IMR-90 (cell line): ENCODE data around the gene TOMM6. TPM values are rescaled to one million over a fixed set of nuclear protein-coding genes. Genes with fewer than 3 reads are reported as not detected.

ENCODE experiments used
- ATAC-seq: fragments of 200-7000 bp; cut with Tn5 transposase; 2 replicates; pipeline ENCODE4 v1.9.1; 2020; ENCODE audit warnings: low read depth, mild to moderate bottlenecking, moderate library complexity
- BruUV-seq: library from RNA; stranded (reverse); fragments of 400-500 nt; replicated peaks from 2 replicates; lab custom pipeline; 2021; lab: Mats Ljungman, UMichigan
- CTCF ChIA-PET: fragments of 300-600 bp; formaldehyde crosslinking; extraction: SDS; loops from one replicate; lab custom pipeline; 2021; ENCODE audit warnings: antibody characterized with exemption; lab: Yijun Ruan, JAX
- POLR2A ChIA-PET: fragments of 300-600 bp; sonication (Branson Sonifier 250); formaldehyde crosslinking; loops from one replicate; lab custom pipeline; 2022; ENCODE audit warnings: antibody characterized with exemption; ENCODE audit not compliant: unreplicated experiment; lab: Charles Lee
- DNase-seq: peaks from one replicate; pipeline ENCODE4 v3.0.0; 2013
- H2AFZ ChIP-seq: replicated peaks from 2 replicates; pipeline ENCODE3; 2013; ENCODE audit warnings: low read length, mild to moderate bottlenecking; ENCODE audit not compliant: poor library complexity
- H2AK5ac ChIP-seq: 2 replicates; pipeline ENCODE4 v1.6.1; 2013; ENCODE audit warnings: low read depth, low read length, inconsistent platforms
- H2AK9ac ChIP-seq: replicated peaks from 2 replicates; pipeline ENCODE3; 2013; ENCODE audit warnings: mild to moderate bottlenecking, low read depth, low read length, moderate library complexity; ENCODE audit not compliant: poor library complexity
- H2BK120ac ChIP-seq: 2 replicates; pipeline ENCODE4 v1.6.1; 2013; ENCODE audit warnings: low read depth, low read length, inconsistent platforms
- H2BK15ac ChIP-seq: 3 replicates; pipeline ENCODE4 v1.6.1; 2013; ENCODE audit warnings: low read depth, low read length, inconsistent platforms
- H2BK20ac ChIP-seq: 2 replicates; pipeline ENCODE4 v1.6.1; 2013; ENCODE audit warnings: low read depth, mild to moderate bottlenecking, inconsistent platforms, low read length, moderate library complexity
- H2BK5ac ChIP-seq: 2 replicates; pipeline ENCODE4 v1.6.1; 2013; ENCODE audit warnings: mild to moderate bottlenecking, low read depth, low read length, inconsistent platforms; ENCODE audit not compliant: poor library complexity, severe bottlenecking
- H3K14ac ChIP-seq: replicated peaks from 2 replicates; pipeline ENCODE4 v1.6.1; 2013; ENCODE audit warnings: low read depth, low read length, inconsistent platforms
- H3K18ac ChIP-seq: 2 replicates; pipeline ENCODE4 v1.6.1; 2013; ENCODE audit warnings: low read depth, low read length, control low read depth
- H3K23ac ChIP-seq: 2 replicates; pipeline ENCODE4 v1.6.1; 2013; ENCODE audit warnings: low read depth, low read length, inconsistent platforms
- H3K27ac ChIP-seq: 2 replicates; pipeline ENCODE4 v1.5.1; 2013; ENCODE audit warnings: mild to moderate bottlenecking, control low read depth, low read length; ENCODE audit not compliant: insufficient read depth
- H3K27me3 ChIP-seq: 2 replicates; pipeline ENCODE4 v1.6.1; 2013; ENCODE audit warnings: low read length; ENCODE audit not compliant: control insufficient read depth, insufficient read depth
- H3K36me3 ChIP-seq: 2 replicates; pipeline ENCODE4 v1.6.1; 2013; ENCODE audit warnings: low read length, mixed read lengths; ENCODE audit not compliant: control insufficient read depth, insufficient read depth
- H3K4ac ChIP-seq: 2 replicates; pipeline ENCODE4 v1.6.1; 2013; ENCODE audit warnings: low read depth, low read length, inconsistent platforms
- H3K4me1 ChIP-seq: 2 replicates; pipeline ENCODE4 v1.6.1; 2013; ENCODE audit warnings: low read length, mixed read lengths; ENCODE audit not compliant: control insufficient read depth, insufficient read depth
- H3K4me2 ChIP-seq: 2 replicates; pipeline ENCODE4 v1.6.1; 2013; ENCODE audit warnings: low read depth, mild to moderate bottlenecking, control low read depth, low read length, moderate library complexity
- H3K4me3 ChIP-seq: 2 replicates; pipeline ENCODE4 v1.5.1; 2013; ENCODE audit warnings: low read depth, mild to moderate bottlenecking, control low read depth, low read length, moderate library complexity; ENCODE audit not compliant: insufficient read depth
- H3K56ac ChIP-seq: 2 replicates; pipeline ENCODE4 v1.6.1; 2013; ENCODE audit warnings: low read length, inconsistent platforms; ENCODE audit not compliant: insufficient read depth; ENCODE audit errors: extremely low read depth
- H3K79me1 ChIP-seq, 2 experiments: 2 replicates each; pipeline ENCODE4 v1.6.1; 2013; ENCODE audit warnings: low read length in 2 of 2, inconsistent platforms in 1 of 2, low read depth in 1 of 2
- H3K9ac ChIP-seq: 2 replicates; pipeline ENCODE4 v1.6.1; 2013; ENCODE audit warnings: low read depth, low read length, control low read depth
- H3K9me1 ChIP-seq: 2 replicates; pipeline ENCODE4 v1.6.1; 2013; ENCODE audit warnings: low read length, inconsistent platforms; ENCODE audit not compliant: insufficient read depth
- H3K9me3 ChIP-seq: 2 replicates; pipeline ENCODE4 v1.6.1; 2013; ENCODE audit warnings: low read length; ENCODE audit not compliant: control insufficient read depth, insufficient read depth
- H4K20me1 ChIP-seq: 2 replicates; pipeline ENCODE4 v1.6.1; 2013; ENCODE audit warnings: low read length, inconsistent platforms; ENCODE audit not compliant: insufficient read depth
- H4K5ac ChIP-seq: 2 replicates; pipeline ENCODE4 v1.6.1; 2013; ENCODE audit warnings: mild to moderate bottlenecking, low read depth, low read length, control low read depth
- H4K8ac ChIP-seq, 2 experiments: 2 replicates each; pipeline ENCODE4 v1.6.1; 2013; ENCODE audit warnings: low read depth in 2 of 2, low read length in 2 of 2, control low read depth in 1 of 2, inconsistent platforms in 1 of 2
- H4K91ac ChIP-seq: 2 replicates; pipeline ENCODE4 v1.6.1; 2013; ENCODE audit warnings: low read depth, low read length, inconsistent platforms; ENCODE audit not compliant: insufficient read depth
- BHLHE40 ChIP-seq: fragments of 150-350 bp; IDR thresholded peaks from 2 replicates; pipeline ENCODE4 v1.6.1; 2016; ENCODE audit warnings: mild to moderate bottlenecking, low read depth, low read length
- CEBPB ChIP-seq: IDR thresholded peaks from 2 replicates; pipeline ENCODE4 v1.6.1; 2012; ENCODE audit warnings: low read depth, low read length, improper control_type of control experiment
- CTCF ChIP-seq: conservative IDR thresholded peaks from 2 replicates; pipeline ENCODE4 v1.5.1; 2012; ENCODE audit warnings: mild to moderate bottlenecking, low read depth, low read length, improper control_type of control experiment
- ELK1 ChIP-seq: fragments of 150-350 bp; IDR thresholded peaks from 2 replicates; pipeline ENCODE4 v1.6.1; 2016; ENCODE audit warnings: low read depth, mild to moderate bottlenecking, low read length, moderate library complexity, borderline replicate concordance
- MAFK ChIP-seq: IDR thresholded peaks from 2 replicates; pipeline ENCODE4 v1.6.1; 2012; ENCODE audit warnings: low read depth, low read length, improper control_type of control experiment
- NFE2L2 ChIP-seq: fragments of 150-350 bp; IDR thresholded peaks from 2 replicates; pipeline ENCODE4 v1.6.1; 2016; ENCODE audit warnings: low read depth, mild to moderate bottlenecking, low read length
- RAD21 ChIP-seq: IDR thresholded peaks from 2 replicates; pipeline ENCODE4 v1.6.1; 2012; ENCODE audit warnings: low read length, improper control_type of control experiment
- SMC3 ChIP-seq: fragments of 150-350 bp; IDR thresholded peaks from 2 replicates; pipeline ENCODE4 v1.6.1; 2016; ENCODE audit warnings: low read depth, mild to moderate bottlenecking, antibody characterized with exemption, low read length, moderate library complexity
- WGBS, 2 experiments: methylation state at CpG; one replicate each; pipeline versions ENCODE4 v1.1.5 to v1.1.7; 2013; ENCODE audit warnings: missing lambda C conversion rate in 2 of 2; ENCODE audit not compliant: insufficient read length in 1 of 2; ENCODE audit errors: extremely low coverage in 2 of 2; 5-methylcytosine and 5-hydroxymethylcytosine counted together
- dilution Hi-C: fragments of 300-500 bp; cut with HindIII; formaldehyde crosslinking; loops from one replicate; pipeline ENCODE4 v1.14.3; 2018; ENCODE audit warnings: low sequenced_read_pairs; ENCODE audit not compliant: unreplicated experiment
- in situ Hi-C: fragments of 300-500 bp; cut with MboI; formaldehyde crosslinking; loops from 3 replicates; pipeline ENCODE4 v1.14.3; 2019; ENCODE audit warnings: low sequenced_read_pairs, inconsistent platforms, mixed read lengths
- intact Hi-C: fragments of 100-400 bp; cut with micrococcal nuclease; formaldehyde crosslinking; loops from 2 replicates; pipeline ENCODE4 v1.10.0; 2022
- polyA plus RNA-seq, 3 experiments: library from polyadenylated mRNA; depleted of rRNA; stranded (reverse); fragments of >200 nt; gene quantifications; 2 replicates each; pipeline ENCODE4 v1.2.3, GENCODE V29; 2012; ENCODE audit warnings: low replicate concordance in 1 of 3
- total RNA-seq: library from RNA; depleted of rRNA; stranded (reverse); fragments of >200 nt; gene quantifications from 2 replicates; pipeline ENCODE4 v1.2.3, GENCODE V29; 2012

Gene TOMM6
- total and polyA plus RNA-seq, 2 of the 4 experiments (the other 2 are of a cell fraction), result 128 to 227 TPM

- H4K8ac ChIP-seq, result no peak overlapping the region
- H2BK20ac ChIP-seq, result no peak overlapping the region
- no peaks in the 10 kb centered on the region for H3K36me3 ChIP-seq
- H3K79me1 ChIP-seq, result no peaks in the 10 kb centered on the region
- dilution Hi-C loops, result no loop called here
- H3K9me1 ChIP-seq, result no peaks in the 10 kb centered on the region
- H3K4me2 ChIP-seq, result no peak overlapping the region
- POLR2A ChIA-PET, result no interaction called here
- no peak overlapping the region for H3K4ac ChIP-seq
- H2BK120ac ChIP-seq, result no peak overlapping the region
- no peak for ATAC-seq
- CTCF ChIA-PET, result no interaction called here
- H3K27ac ChIP-seq, result no peak overlapping the region
- in situ Hi-C loops, result no loop called here
- no peak overlapping the region for H2BK15ac ChIP-seq
- intact Hi-C loops, result no loop called here
- H3K14ac ChIP-seq, result no peak overlapping the region
- H2AK5ac ChIP-seq, result no peak overlapping the region
- no peak overlapping the region for H3K18ac ChIP-seq
- H3K9me3 ChIP-seq, result no peaks in the 10 kb centered on the region
- H3K23ac ChIP-seq, result no peak overlapping the region
- no peaks in the 10 kb centered on the region for H3K27me3 ChIP-seq
- no peak overlapping the region for H2AFZ ChIP-seq
- H4K91ac ChIP-seq, result no peak overlapping the region
- H2BK5ac ChIP-seq, result no peak overlapping the region
- WGBS, 2 experiments, result no CpG with 5 or more reads among the region's 2 CpGs
- TF ChIP-seq CEBPB (no peak), ELK1 (no peak), BHLHE40 (no peak), RAD21 (no peak), SMC3 (no peak), MAFK (no peak; the same call in 1 of the 2 replicates), CTCF (no peak), NFE2L2 (no peak)
- H3K4me1 ChIP-seq, result no peaks in the 10 kb centered on the region
- H3K4me3 ChIP-seq, result no peak overlapping the region
- no peaks in the 10 kb centered on the region for H4K20me1 ChIP-seq
- H4K5ac ChIP-seq, result no peak overlapping the region
- DNase-seq, result no peak
- H2AK9ac ChIP-seq, result no peak overlapping the region
- no peak overlapping the region for H3K56ac ChIP-seq
- no TSS peak for BruUV-seq
- no peak overlapping the region for H3K9ac ChIP-seq
Measured at GRCh38 chr6:41813469-41813868, 26.0 kb downstream of the TOMM6 start.
